Sigmoid colon (tissue), 7 donors: ENCODE data around the gene RADX. TPM values are rescaled to one million over a fixed set of nuclear protein-coding genes. Genes with fewer than 3 reads are reported as not detected.

Experiments used
- DNase-seq: peaks from one replicate; pipeline ENCODE4 v3.0.0-alpha.2; 2019
- H3K27ac ChIP-seq, 4 donors: fragments of 200-600 bp; sonication (generic); one replicate each; pipeline ENCODE4 v1.5.1; 2016 to 2019; ENCODE audit warnings: mild to moderate bottlenecking in 1 of 4
- H3K27me3 ChIP-seq, 3 donors: fragments of 200-600 bp; sonication (generic); one replicate each; pipeline ENCODE4 v1.5.1; 2019; ENCODE audit warnings: mild to moderate bottlenecking in 1 of 3
- H3K36me3 ChIP-seq, 4 donors: fragments of 200-600 bp; sonication (generic); one replicate each; pipeline ENCODE4 v1.5.1; 2016 to 2019
- H3K4me1 ChIP-seq, 4 donors: fragments of 200-600 bp; sonication (generic); one replicate each; pipeline ENCODE4 v1.5.1; 2017 to 2019
- H3K4me3 ChIP-seq, 4 donors: fragments of 200-600 bp; sonication (generic); one replicate each; pipeline ENCODE4 v1.5.1; 2017 to 2019; ENCODE audit warnings: mild to moderate bottlenecking in 2 of 4, moderate library complexity in 1 of 4
- H3K9me3 ChIP-seq, 4 donors: fragments of 200-600 bp in 3 of 4; sonication (generic) in 3 of 4; one replicate each; pipeline versions ENCODE4 v1.5.1 to v1.6.1; 2013 to 2019
- CTCF ChIP-seq, 4 experiments: fragments of 450-650 bp in 3 of 4; fragments of 200-600 bp in 1 of 4; IDR thresholded peaks; one replicate each; pipeline ENCODE4 v1.5.1; 2016 to 2019; ENCODE audit warnings: antibody characterized with exemption in 4 of 4, mild to moderate bottlenecking in 3 of 4, moderate library complexity in 2 of 4
- EP300 ChIP-seq, 4 donors: sonication (generic); formaldehyde crosslinking; IDR thresholded peaks; one replicate each; pipeline ENCODE4 v1.6.1; 2017; ENCODE audit warnings: antibody characterized with exemption in 4 of 4
- POLR2A ChIP-seq, 2 donors: fragments of 450-650 bp; IDR thresholded peaks; one replicate each; pipeline ENCODE4 v1.6.1; 2016; ENCODE audit warnings: antibody characterized with exemption in 2 of 2, mild to moderate bottlenecking in 2 of 2, moderate library complexity in 2 of 2
- POLR2AphosphoS5 ChIP-seq, 4 donors: sonication (generic); formaldehyde crosslinking; IDR thresholded peaks; one replicate each; pipeline ENCODE4 v1.6.1; 2017; ENCODE audit warnings: antibody characterized with exemption in 4 of 4
- WGBS, 2 donors: extraction: QIAGEN DNeasy Blood & Tissue Kit; methylation state at CpG; one replicate each; pipeline ENCODE4 v1.1.7; 2013; 5-methylcytosine and 5-hydroxymethylcytosine counted together
- intact Hi-C: fragments of 100-400 bp; cut with DNase I; formaldehyde crosslinking; loops from one replicate; pipeline ENCODE4 v1.15.1; 2023
- polyA plus RNA-seq, 3 donors: library from polyadenylated mRNA; stranded (reverse); fragments of 200-250 nt; gene quantifications; one replicate each; pipeline ENCODE4 v1.2.3, GENCODE V29; 2013
- total RNA-seq, 4 donors: library from RNA; depleted of rRNA; stranded (reverse); fragments of >200 nt; gene quantifications; one replicate each; pipeline ENCODE4 v1.1.0, GENCODE V29; 2016
- donor health status: healthy with polysubstance abuse.
- donor health status: Bipolar disorder and iron deficiency.
- donor health status: healthy.

The RADX gene
- total and polyA plus RNA-seq, 7 donors = 0.60 to 7.3 (median 1.1) TPM

- DNase-seq = no peak
- Histone ChIP-seq H3K4me3 (no peak overlapping the region), H3K9me3 (no peaks in the 10 kb centered on the region), H3K27me3 (no peaks in the 10 kb centered on the region), H3K4me1 (no peaks in the 10 kb centered on the region), H3K27ac (no peak overlapping the region), H3K36me3 (no peaks in the 10 kb centered on the region)
- WGBS, 2 donors = 57 to 75% methylated on average over 3 of the region's 3 CpGs
- intact Hi-C loops = no loop called here
- TF ChIP-seq EP300 (IDR thresholded peaks at IDR 0.05) = no peak
- no peak for TF ChIP-seq CTCF (IDR thresholded peaks at IDR 0.05)
- TF ChIP-seq POLR2A (IDR thresholded peaks at IDR 0.05) = no peak
- no peak for TF ChIP-seq POLR2AphosphoS5 (IDR thresholded peaks at IDR 0.05)
Observed at GRCh38 chrX:106696502-106696901, 84.7 kb downstream of the RADX start.

- Histone ChIP-seq H3K36me3 (no peaks in the 10 kb centered on the region), H3K4me3 (no peak overlapping the region), H3K4me1 (no peaks in the 10 kb centered on the region), H3K27me3 (no peaks in the 10 kb centered on the region), H3K9me3 (no peaks in the 10 kb centered on the region), H3K27ac (no peak overlapping the region)
- 75 to 84% methylated on average over 3 of the region's 3 CpGs for WGBS, 2 donors
- intact Hi-C loops = no loop called here
- TF ChIP-seq POLR2A (IDR thresholded peaks at IDR 0.05) (no peak), CTCF (IDR thresholded peaks at IDR 0.05) (no peak)
- no peak for DNase-seq
Observed at GRCh38 chrX:106698693-106699092, 86.9 kb downstream of the RADX start.

GRCh38 chrX:106702636-106703035, 90.9 kb downstream of the RADX start:
- no peaks in the 10 kb centered on the region for H3K9me3 ChIP-seq
- intact Hi-C loops = no loop called here
- no peaks in the 10 kb centered on the region for H3K36me3 ChIP-seq
- H3K27ac ChIP-seq = no peak overlapping the region
- 81 to 85% methylated on average over 1 of the region's 1 CpG for WGBS, 2 donors
- H3K4me1 ChIP-seq = no peaks in the 10 kb centered on the region
- no peak overlapping the region for H3K4me3 ChIP-seq
- TF ChIP-seq CTCF (IDR thresholded peaks at IDR 0.05) (no peak), POLR2AphosphoS5 (IDR thresholded peaks at IDR 0.05) (no peak), EP300 (IDR thresholded peaks at IDR 0.05) (no peak), POLR2A (IDR thresholded peaks at IDR 0.05) (no peak)
- H3K27me3 ChIP-seq = no peaks in the 10 kb centered on the region
- DNase-seq = no peak

GRCh38 chrX:106706466-106706865, 94.7 kb downstream of the RADX start:
- Histone ChIP-seq H3K9me3 (no peaks in the 10 kb centered on the region), H3K4me1 (no peaks in the 10 kb centered on the region), H3K27me3 (no peaks in the 10 kb centered on the region), H3K27ac (no peak overlapping the region), H3K4me3 (no peak overlapping the region), H3K36me3 (no peaks in the 10 kb centered on the region)
- TF ChIP-seq POLR2A (IDR thresholded peaks at IDR 0.05) (no peak), CTCF (IDR thresholded peaks at IDR 0.05) (no peak), EP300 (IDR thresholded peaks at IDR 0.05) (no peak), POLR2AphosphoS5 (IDR thresholded peaks at IDR 0.05) (no peak)
- 94 to 97% methylated on average over 3 of the region's 3 CpGs for WGBS, 2 donors
- DNase-seq = no peak
- intact Hi-C loops = no loop called here

- H3K27ac ChIP-seq = no peak overlapping the region
- DNase-seq = no peak
- no peaks in the 10 kb centered on the region for H3K4me1 ChIP-seq
- intact Hi-C loops = no loop called here
- H3K4me3 ChIP-seq = no peak overlapping the region
- 79% methylated on average over 3 of the region's 3 CpGs for WGBS, 2 donors
- H3K36me3 ChIP-seq = no peaks in the 10 kb centered on the region
- TF ChIP-seq POLR2A (IDR thresholded peaks at IDR 0.05) (no peak), EP300 (IDR thresholded peaks at IDR 0.05) (no peak), POLR2AphosphoS5 (IDR thresholded peaks at IDR 0.05) (no peak), CTCF (IDR thresholded peaks at IDR 0.05) (no peak)
- H3K27me3 ChIP-seq = no peaks in the 10 kb centered on the region
- H3K9me3 ChIP-seq = no peaks in the 10 kb centered on the region
Observed at GRCh38 chrX:106707771-106708454, 96.1 kb downstream of the RADX start.
